HG03378 (cell line): ENCODE data around the gene ILKAP.
"Not testable (repeated sequence)": the region's sequence is repeated elsewhere in the genome, so short reads cannot be mapped to it uniquely, and the experiment has no call there.

Source experiments
- ATAC-seq: cut with Tn5 transposase; IDR thresholded peaks from one replicate; pipeline ENCODE4 v1.9.1; 2021; ENCODE audit warnings: mild to moderate bottlenecking, moderate library complexity; ENCODE audit not compliant: unreplicated experiment

The ILKAP gene

DNA sequence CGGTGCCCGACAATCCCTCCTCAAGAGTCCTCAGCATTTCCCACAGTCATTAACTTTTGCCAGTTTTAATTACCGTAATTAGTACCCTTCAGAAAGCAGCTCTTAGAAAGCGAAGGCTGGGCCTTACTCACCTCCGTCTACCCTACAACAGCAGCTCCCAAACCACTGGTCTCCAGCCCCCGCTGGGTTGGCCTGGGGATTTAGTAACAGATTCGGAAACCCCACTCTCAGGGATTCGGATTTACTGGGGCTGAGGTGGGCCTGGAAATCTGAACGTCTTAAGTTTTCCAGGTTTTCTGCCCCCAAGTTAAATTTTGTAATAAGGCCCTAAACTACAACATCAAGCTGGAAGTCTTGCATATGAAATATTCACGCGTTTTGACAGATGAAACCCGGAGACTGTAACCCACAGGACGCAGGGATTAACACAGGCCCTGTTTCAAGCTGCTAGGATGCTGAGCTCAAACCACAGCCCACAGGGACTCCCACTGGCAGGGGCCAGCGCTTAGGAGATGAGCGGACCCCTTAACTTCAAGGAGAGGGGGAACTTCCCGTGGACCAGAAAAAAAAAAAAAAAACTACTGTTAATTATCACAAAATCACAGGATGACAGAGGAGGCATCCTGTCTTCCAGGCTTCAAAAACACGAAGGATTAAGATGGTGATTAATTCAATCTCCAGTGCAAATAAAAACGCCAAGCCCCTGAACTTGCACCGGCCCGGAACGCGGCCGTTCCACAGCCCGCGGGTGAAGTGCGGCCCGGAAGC is 985 bp downstream of the ILKAP start:
- no peak for ATAC-seq

- no peak for ATAC-seq
Measured at GRCh38 chr2:238190445-238190844, 13.1 kb downstream of the ILKAP start.

- ATAC-seq = no peak
Measured at GRCh38 chr2:238187618-238188548, 15.6 kb downstream of the ILKAP start.

GRCh38 chr2:238183821-238184220 is 19.7 kb downstream of the ILKAP start:
- no peak for ATAC-seq

GRCh38 chr2:238182362-238182761 is 21.1 kb downstream of the ILKAP start:
- no peak for ATAC-seq

DNA sequence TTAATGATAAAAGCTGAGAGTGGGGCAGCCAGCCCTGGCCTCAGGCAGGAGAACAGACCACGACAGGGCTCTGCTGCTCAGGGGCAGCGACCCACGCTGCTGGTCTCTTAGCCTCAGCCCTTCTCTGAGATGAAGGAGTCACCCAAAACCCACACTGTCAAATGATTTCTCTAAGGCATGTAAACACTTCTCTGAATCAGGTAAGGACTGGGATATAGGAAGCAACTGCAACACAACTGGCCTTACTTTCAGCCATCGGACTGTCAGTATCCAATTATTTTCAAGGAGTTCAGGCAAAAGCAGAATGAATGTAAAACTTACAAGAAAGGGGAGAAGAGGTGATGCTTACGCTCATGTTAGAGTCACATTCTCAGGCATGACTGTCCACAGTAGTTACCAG is 22.9 kb downstream of the ILKAP start:
- ATAC-seq = no peak

GRCh38 chr2:238176613-238177012 is 26.9 kb downstream of the ILKAP start:
- ATAC-seq = no peak

DNA sequence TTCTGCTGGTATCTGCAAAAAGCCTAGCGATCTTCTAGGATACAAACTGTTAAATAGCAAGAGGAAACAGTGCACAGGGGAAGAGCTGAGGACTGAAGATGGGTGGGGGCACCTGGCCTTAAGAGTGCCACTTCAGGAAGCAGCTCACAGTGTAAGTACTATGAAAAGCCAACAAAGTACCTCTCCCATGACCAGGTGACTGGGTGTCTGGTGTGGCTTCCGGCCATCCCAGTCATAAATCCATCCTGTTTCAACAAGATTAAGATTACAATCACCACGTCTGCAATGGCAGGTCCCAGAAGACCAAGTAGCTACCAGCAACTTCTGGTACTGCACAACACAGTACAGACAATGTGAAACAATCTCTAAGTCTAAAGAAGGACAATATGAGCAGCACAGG is 28.8 kb downstream of the ILKAP start:
- no peak for ATAC-seq

DNA sequence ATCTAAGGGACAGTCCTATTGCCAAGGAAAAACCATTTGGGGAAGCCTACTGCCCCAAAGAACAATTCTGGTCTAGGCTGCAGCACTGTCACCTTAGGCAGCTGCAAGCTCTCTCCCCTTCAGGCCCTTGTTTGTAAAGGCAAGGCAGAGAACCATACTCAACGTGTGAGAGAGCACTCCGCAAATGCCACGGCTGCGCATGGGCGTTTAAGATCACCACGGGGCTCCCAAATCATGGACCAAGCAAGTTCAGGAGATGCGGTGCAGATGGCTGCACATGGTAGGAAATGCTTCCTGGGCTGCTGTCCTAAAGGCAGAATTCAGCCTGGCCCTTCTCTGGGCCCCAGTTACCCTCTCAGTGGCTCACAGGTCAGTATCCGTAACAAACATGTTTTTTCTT is 29.2 kb downstream of the ILKAP start:
- no peak for ATAC-seq

DNA sequence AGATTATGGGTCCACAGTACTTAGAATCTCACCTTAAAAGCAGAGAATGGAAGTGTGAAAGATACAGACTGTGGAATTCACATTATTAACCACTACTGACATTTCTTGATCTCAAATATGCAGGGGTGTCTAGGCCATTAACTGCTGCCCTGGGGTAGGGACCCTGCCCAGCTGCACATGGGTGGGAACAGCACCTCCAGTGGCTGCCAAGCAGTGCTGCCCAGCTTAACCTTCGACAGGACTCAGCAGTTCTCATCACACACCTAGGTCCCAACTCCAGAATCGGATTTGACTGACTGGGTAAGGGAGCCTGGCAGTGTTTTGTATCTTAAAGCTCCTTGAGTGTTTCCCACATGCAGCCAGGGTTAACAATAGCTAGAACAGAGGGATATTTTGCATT is 29.8 kb downstream of the ILKAP start:
- ATAC-seq = no peak

- ATAC-seq = no peak
Measured at GRCh38 chr2:238172439-238172838, 31.1 kb downstream of the ILKAP start.

GRCh38 chr2:238171575-238172187 is 31.8 kb downstream of the ILKAP start:
- ATAC-seq = no peak

DNA sequence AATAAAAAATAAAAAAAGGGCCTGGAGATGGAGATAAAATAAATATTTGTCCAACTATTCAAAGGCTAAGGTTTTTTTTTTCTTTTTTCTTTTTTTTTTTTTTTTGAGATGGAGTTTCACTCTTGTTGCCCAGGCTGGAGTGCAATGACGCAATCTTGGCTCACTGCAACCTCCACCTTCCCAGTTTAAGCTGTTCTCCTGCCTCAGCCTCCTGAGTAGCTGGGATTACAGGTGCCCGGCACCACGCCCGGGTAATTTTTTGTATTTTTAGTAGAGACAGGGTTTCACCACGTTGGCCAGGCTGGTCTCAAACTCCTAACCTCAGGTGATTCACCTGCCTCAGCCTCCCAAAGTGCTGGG is 32.4 kb downstream of the ILKAP start:
- ATAC-seq = not testable (repeated sequence)

DNA sequence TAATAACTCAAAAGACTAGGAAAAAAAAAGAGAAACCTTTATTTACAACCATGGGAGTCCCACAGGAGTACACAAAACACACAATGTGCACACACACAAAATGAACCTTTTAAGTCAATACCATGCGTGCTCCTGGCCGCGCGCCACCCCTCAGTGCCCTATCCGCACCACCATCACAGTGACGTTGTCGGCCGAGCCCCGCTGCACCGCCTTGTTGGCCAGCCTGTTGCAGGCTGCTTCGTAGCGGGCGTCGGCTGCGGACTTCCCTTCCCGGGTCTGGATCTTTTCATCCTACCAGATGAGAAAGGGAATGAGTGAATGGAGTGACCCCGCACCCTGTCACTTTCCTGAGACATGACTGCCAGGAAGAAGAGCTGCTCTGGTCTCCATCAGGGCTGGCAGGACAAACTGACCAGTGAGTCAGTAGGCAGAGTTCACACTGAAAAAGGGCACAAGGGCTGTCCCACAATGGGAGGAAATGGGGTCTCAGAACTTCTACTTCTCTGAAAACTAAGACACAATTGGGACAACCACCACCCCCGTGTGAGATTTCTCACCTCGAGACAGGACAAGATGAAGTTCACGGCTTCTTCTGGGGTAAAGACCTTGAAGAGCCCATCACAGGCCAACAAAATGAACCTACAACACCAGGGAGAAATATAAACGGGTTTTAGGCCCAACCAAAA is 33.0 kb downstream of the ILKAP start:
- ATAC-seq = no peak

- ATAC-seq = no peak
Measured at GRCh38 chr2:238169708-238170251, 33.7 kb downstream of the ILKAP start.

DNA sequence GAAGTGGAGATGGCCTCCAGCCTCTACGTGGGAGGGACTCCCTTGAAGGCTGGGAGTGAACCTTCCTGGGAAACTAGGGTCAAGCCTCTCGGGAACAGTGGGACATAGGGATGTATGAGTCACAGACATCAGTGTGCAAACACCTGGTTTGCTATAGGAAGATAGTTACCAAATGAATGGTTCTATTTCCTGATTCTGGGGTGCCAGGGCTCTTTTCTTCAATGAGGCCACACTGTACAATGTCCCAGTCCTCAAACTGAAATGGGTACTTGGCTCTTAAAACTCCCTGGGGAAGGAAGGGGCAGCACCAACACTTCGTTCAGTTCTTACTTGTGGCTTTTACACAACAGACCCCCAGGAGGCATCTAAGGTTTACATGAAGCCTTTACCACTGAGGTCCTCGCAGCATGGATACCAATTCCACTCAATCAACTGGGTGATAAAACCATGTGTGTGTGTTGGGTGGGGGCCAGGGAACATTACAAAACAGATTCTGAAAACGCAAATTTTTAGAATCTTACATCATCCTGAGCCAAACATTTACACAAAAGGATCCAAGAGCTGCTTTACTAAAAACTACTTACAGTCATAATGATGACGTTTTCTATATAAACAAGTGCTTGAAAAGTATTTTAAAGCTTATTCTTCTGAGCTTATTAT is 34.3 kb downstream of the ILKAP start:
- no peak for ATAC-seq

- no peak for ATAC-seq
Measured at GRCh38 chr2:238168196-238169047, 35.1 kb downstream of the ILKAP start.

GRCh38 chr2:238167761-238168160 is 35.7 kb downstream of the ILKAP start:
- no peak for ATAC-seq

GRCh38 chr2:238167344-238167715 is 36.2 kb downstream of the ILKAP start:
- ATAC-seq = no peak
